ENCODE data around the gene SUSD6. TPM values are rescaled to one million over a fixed set of nuclear protein-coding genes. Genes with fewer than 3 reads are reported as not detected.

The SUSD6 gene, protein sequence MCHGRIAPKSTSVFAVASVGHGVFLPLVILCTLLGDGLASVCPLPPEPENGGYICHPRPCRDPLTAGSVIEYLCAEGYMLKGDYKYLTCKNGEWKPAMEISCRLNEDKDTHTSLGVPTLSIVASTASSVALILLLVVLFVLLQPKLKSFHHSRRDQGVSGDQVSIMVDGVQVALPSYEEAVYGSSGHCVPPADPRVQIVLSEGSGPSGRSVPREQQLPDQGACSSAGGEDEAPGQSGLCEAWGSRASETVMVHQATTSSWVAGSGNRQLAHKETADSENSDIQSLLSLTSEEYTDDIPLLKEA
- total RNA-seq (2014; rRNA removed; shearing (Covaris generic)) = 2.4 and 2.8 TPM in 2 replicates

DNA sequence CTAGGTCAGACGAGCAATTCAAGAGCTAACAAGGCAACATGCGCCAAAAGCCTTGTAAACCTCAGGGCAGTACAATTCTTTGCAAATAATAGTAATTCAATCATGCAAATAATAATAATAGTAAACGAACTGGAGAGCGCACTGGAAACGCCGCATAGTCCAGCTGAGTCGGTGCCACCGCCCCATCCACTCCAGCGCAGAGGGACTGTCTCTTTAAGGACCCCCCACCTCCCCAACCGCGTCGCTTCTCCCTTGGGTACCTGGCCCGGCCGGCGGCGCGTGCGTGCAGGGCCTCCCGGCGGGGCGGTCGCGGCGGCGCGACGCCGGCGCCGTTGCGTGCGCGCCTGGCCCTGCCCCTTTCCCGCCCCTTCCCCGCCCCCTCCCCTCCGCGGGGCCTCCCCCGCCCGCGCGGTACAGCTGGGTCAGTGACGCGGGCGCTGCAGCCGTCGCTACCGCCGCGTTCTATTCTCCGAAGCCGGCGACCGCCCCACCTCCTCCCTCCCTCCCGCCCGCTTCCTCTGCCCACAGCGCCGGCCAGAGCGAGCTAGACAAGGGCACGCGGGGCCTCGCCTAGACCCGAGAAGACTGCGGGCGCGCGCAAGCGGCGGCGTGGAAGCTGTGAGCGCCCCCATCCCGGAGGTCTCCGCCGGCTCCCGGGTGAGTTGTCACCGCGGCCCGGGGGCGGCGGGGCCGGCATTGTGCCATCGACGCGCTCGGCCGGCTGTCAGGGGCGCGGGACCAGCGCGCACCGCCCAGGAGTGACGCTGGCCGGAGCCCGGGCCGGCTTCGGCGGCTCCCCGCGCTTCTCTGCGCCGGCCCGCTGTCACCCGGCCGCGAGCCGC, at the start of gene SUSD6:
TSS of gene SUSD6 (plus strand) at position 425 of the 842 bp plus-strand sequence. CDS start 46,997 bp downstream, outside the sequence.

DNA sequence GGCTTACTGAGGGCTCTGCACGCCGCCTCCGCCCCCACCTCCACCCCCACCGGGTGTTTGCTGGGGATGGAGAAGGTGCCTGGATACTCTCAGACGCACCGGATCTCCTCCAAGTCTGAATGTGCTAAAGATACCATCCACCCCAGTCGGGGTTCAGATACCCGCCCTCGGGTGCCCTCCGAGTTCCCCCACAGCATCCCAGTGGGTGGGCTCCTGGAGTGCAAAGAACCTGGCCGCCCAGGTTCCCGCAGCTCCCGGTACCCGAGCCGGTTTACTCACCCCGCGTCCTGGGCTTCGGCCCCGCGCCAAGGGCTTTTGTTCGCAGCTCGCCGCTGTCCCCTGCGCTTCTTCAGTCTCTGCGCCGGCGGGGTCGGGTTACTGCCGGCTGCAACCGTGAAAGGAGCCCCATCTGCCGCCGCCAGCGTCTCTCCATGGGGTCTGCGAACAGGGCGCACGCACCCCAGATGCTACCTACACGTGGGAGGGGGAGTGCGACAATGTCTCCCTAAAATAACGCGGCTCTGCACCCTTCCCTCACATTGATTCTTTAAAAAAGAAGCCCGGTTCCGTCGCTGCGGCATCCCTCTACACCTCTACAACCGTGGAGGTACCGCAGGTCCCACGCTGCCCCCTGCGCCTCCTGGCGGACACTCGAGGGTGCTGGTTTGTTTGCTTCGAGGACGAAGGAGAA, 37.0 kb upstream of the SUSD6 start, which contains the start of gene CCDC177:
TSS of gene CCDC177 (minus strand) at position 609 of the 691 bp plus-strand sequence. CDS start 1,249 bp downstream, outside the sequence.

Other genes starting within 250 kb of the SUSD6 start
- 84.7 and 99.1 TPM in 2 replicates for gene ERH, start 213.3 kb upstream of the SUSD6 start, total RNA-seq (2014; rRNA removed; shearing (Covaris generic))
- gene SLC39A9, start 212.9 kb upstream of the SUSD6 start, total RNA-seq (2014; rRNA removed; shearing (Covaris generic)) = 41.3 and 44.8 TPM in 2 replicates
- gene PLEKHD1, start 126.9 kb upstream of the SUSD6 start, total RNA-seq (2014; rRNA removed; shearing (Covaris generic)) = 0.05 TPM in 1 of 2 replicates, not detected in the other
- not detected in 2 replicates for gene CCDC177, start 36.7 kb upstream of the SUSD6 start, total RNA-seq (2014; rRNA removed; shearing (Covaris generic))
- 186 and 202 TPM in 2 replicates for gene SRSF5, start 155.5 kb downstream of the SUSD6 start, total RNA-seq (2014; rRNA removed; shearing (Covaris generic))
- not detected in 2 replicates for gene SLC10A1, start 185.6 kb downstream of the SUSD6 start, total RNA-seq (2014; rRNA removed; shearing (Covaris generic))